ENCODE data around the gene TCTN3. TPM values are rescaled to one million over a fixed set of nuclear protein-coding genes. Genes with fewer than 3 reads are reported as not detected.
"Not testable (repeated sequence)": the region's sequence is repeated elsewhere in the genome, so short reads cannot be mapped to it uniquely, and the experiment has no call there.

Gene TCTN3
- total RNA-seq, 2 experiments from 2014 or later: 19.5 to 20.4 TPM

DNA sequence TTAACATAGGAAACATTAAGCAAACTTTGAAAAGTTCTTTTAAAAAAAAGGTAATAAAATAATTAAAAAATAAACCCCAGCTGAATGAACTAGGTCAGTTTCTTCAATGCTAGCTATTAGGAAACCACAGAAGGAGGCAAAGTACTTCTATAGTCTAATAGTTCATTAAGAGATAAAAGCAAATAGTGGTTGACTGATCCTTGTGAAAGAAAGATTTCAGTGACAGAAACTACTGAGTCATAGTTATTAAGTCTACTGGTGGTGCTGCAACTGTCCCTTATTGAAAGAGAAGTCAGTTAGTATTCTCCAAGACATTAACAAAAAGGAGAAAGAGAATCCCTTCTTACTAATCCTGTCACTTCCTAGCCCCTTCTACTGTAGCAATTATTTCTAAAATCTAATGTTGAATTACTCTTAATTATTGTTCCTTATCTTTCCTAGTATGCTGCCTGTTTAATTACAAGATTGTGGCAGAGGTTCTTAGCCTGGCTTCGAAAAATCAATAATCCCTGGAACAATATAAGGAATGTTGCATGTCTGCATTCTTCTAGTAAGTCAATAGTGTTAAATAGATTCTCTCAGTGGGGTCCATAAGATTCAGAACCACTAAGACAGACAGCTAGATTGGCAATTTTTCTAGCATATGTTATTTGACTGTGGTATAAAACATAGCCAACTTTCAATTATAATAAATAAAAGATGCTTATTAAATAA, 18.2 kb downstream of the TCTN3 start:
- Mint-ChIP-seq H3K27ac (no peak overlapping the region), H3K4me1 (ENCODE audit: low read depth) (no peaks in the 10 kb centered on the region), H3K4me3 (no peak overlapping the region), H3K27me3 (ENCODE audit: low read depth) (no peaks in the 10 kb centered on the region), H3K36me3 (ENCODE audit: low read depth) (peaks cover 19% of the 10 kb centered on the region), H3K9me3 (ENCODE audit: insufficient read depth) (no peaks in the 10 kb centered on the region)
- ChIA-PET POLR2A (no interaction called here), CTCF (interaction anchor here (1.1 kb wide), 1 partner anchor 18 kb away, joined by 5 read pairs; the partner anchor contains the start of gene TCTN3)
- ATAC-seq (no peak), DNase-seq (no peak)

DNA sequence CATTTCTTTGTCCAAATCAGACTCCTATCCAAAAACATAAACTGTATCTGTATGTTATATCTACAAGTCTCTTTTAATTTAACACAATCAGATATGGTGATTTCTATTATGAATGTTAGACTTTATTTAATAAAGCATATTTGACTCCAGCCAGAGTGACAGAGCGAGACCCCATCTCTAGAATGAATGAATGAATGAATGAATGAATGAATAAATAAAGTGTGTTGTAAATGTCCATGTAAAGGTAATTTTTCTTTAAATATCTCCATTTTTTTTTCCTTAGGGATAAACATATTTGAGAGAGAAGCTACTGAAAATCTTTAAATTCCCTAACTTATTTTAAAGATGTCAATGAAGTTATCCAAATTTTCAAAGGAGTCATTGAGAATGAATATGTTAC, 19.1 kb downstream of the TCTN3 start:
- Mint-ChIP-seq H3K4me3 (no peak overlapping the region), H3K27ac (no peak overlapping the region), H3K4me1 (ENCODE audit: low read depth) (no peaks in the 10 kb centered on the region), H3K9me3 (ENCODE audit: insufficient read depth) (no peaks in the 10 kb centered on the region), H3K27me3 (ENCODE audit: low read depth) (no peaks in the 10 kb centered on the region), H3K36me3 (ENCODE audit: low read depth) (peaks cover 14% of the 10 kb centered on the region)
- POLR2A ChIA-PET: no interaction called here
- DNase-seq: no peak
- no peak for ATAC-seq
- CTCF ChIA-PET: interaction anchor here (1.1 kb wide), 1 partner anchor 19 kb away, joined by 5 read pairs; the partner anchor contains the start of gene TCTN3

DNA sequence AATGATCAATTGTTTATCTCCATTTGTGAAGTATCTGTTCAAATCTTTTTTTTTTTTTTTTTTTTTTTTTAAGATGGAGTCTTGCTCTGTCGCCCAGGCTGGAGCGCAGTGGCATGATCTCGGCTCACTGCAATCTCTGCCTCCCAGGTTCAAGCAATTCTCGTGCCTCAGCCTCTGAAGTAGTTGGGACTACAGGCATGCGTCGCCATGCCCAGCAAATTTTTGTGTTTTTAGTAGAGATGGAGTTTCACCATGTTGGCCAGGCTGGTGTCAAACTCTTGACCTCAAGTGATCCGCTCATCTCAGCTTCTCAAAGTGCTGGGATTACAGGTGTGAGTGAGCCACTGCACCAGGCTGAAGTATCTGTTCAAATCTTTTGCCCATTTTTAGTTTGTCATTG, 21.1 kb downstream of the TCTN3 start:
- not testable (repeated sequence) for H3K27me3 Mint-ChIP-seq (ENCODE audit: low read depth); DNase-seq
- CTCF ChIA-PET: interaction anchor here (1.2 kb wide), 2 partner anchors 169 to 235 kb away, joined by 3 read pairs; partner anchors contain the start of gene CC2D2B

DNA sequence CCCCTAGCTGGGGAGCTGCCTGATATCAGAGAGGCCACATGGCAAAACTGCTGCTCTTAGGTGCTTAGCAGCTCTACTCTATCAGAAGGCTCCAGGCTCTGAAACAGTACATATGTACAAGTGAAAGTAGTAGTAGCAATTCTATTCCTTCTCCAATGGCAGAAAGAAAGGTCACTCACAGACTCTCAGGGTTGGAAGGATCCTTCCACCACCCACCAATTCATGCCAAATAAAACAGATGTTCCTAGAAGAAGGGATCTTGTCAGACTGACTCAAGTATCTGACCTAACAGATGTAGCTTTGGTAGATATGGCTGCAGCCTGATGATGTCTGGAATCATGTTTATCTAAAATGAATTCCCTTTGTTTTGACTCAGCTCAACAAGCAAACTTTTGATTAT, 29.2 kb downstream of the TCTN3 start:
- CTCF ChIA-PET: interaction anchor here (0.8 kb wide), 2 partner anchors 14 to 29 kb away, joined by 4 read pairs; partner anchors contain the start of gene TCTN3
- no peak overlapping the region for H3K27ac Mint-ChIP-seq
- no peaks in the 10 kb centered on the region for H3K27me3 Mint-ChIP-seq (ENCODE audit: low read depth)
- H3K4me3 Mint-ChIP-seq: no peak overlapping the region
- H3K4me1 Mint-ChIP-seq (ENCODE audit: low read depth): no peaks in the 10 kb centered on the region
- no peaks in the 10 kb centered on the region for H3K9me3 Mint-ChIP-seq (ENCODE audit: insufficient read depth)
- POLR2A ChIA-PET: no interaction called here
- no peak for DNase-seq
- H3K36me3 Mint-ChIP-seq (ENCODE audit: low read depth): peaks cover 16% of the 10 kb centered on the region
- no peak for ATAC-seq

More for the DNA sequence above, 21.1 kb downstream of the TCTN3 start:
- H3K4me1 Mint-ChIP-seq (ENCODE audit: low read depth); H3K9me3 Mint-ChIP-seq (ENCODE audit: insufficient read depth); ATAC-seq; H3K4me3 Mint-ChIP-seq; POLR2A ChIA-PET; H3K27ac Mint-ChIP-seq: not testable (repeated sequence)
- peaks cover 14% of the 10 kb centered on the region for H3K36me3 Mint-ChIP-seq (ENCODE audit: low read depth)

DNA sequence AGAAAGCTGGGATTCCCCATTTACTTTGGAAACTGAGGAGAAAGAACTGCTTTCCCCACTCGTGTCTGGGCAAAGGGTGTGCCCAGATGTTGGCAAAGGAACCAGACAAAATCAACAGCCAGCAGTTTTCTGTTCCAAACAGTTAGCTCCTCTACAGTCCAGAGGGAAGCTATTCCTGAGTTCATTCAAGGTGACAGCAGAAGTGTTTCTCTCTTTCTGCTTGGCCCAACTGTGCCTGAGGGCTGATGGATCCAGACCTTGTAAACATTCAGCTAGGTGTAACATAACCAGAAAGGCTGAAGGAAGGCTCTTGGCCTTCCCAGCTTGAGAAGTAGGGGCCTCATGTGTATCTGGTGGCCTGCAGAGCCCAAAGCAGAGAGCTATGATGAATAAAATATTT, 30.2 kb downstream of the TCTN3 start:
- H3K9me3 Mint-ChIP-seq (ENCODE audit: insufficient read depth): no peaks in the 10 kb centered on the region

DNA sequence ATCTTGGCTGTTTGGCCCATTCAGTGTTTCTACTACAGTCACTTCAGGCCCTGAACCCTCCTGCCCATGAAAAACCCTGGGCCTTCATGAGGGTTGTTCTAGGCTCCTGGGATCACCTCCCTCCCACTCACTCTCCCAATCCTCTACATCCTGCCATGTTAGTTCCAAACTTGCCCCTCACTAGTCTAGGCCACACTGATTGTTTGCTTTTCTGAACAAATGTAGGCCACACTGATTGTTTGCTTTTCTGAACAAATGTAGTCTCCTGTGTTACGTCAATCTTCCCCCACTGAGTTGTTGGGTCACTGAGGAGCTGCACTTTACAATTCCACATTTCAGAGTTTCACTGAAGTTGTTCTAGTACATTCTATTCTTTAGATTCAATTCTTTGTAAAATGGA, 31.9 kb downstream of the TCTN3 start:
- ATAC-seq (no peak), DNase-seq (no peak)
- CTCF ChIA-PET: interaction anchor here (3.1 kb wide), 1 partner anchor 32 kb away, joined by 16 read pairs; the partner anchor contains the start of gene TCTN3
- Mint-ChIP-seq H3K27me3 (ENCODE audit: low read depth) (no peaks in the 10 kb centered on the region), H3K36me3 (ENCODE audit: low read depth) (peaks cover 11% of the 10 kb centered on the region), H3K4me3 (no peak overlapping the region), H3K9me3 (ENCODE audit: insufficient read depth) (no peaks in the 10 kb centered on the region), H3K27ac (no peak overlapping the region), H3K4me1 (ENCODE audit: low read depth) (peaks cover 3% of the 10 kb centered on the region)
- POLR2A ChIA-PET: no interaction called here

More for the DNA sequence above, 30.2 kb downstream of the TCTN3 start:
- Mint-ChIP-seq H3K27me3 (ENCODE audit: low read depth) (no peaks in the 10 kb centered on the region), H3K4me3 (no peak overlapping the region), H3K27ac (no peak overlapping the region), H3K36me3 (ENCODE audit: low read depth) (peaks cover 15% of the 10 kb centered on the region), H3K4me1 (ENCODE audit: low read depth) (no peaks in the 10 kb centered on the region)
- ChIA-PET CTCF (interaction anchor here (1.4 to 3.1 kb wide), 2 partner anchors 30 to 201 kb away, joined by 3 to 16 read pairs; partner anchors contain the start of gene TCTN3), POLR2A (interaction anchor here (1.2 kb wide), 2 partner anchors 24 to 94 kb away, joined by 3 read pairs; no protein-coding TSS in a partner anchor)
- ATAC-seq (no peak), DNase-seq (no peak)

DNA sequence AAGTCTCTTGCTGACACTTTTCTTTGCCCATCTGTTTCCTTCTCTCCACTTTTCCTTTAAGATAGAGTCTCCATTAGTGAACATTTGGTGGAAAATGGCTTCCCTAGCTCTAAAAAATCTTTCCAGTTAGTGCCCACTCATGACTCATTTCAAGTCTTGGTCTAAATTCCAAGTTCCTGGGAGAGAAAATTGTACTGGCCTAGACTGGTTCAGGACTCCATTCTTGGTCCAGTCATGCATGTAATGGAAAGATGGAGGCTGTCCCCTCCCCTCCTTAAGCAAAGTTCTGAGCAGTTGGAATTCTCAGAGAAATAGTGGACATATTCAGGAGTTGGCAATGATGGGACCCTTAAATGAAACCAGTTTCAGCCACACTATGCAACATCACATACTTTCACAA, 33.4 kb downstream of the TCTN3 start:
- no peaks in the 10 kb centered on the region for H3K27me3 Mint-ChIP-seq (ENCODE audit: low read depth)
- DNase-seq (no peak), ATAC-seq (no peak)
- peaks cover 11% of the 10 kb centered on the region for H3K4me1 Mint-ChIP-seq (ENCODE audit: low read depth)
- CTCF ChIA-PET: interaction anchor here (1.3 kb wide), 1 partner anchor 205 kb away, joined by 3 read pairs; no protein-coding TSS in a partner anchor
- no peak overlapping the region for H3K27ac Mint-ChIP-seq
- H3K36me3 Mint-ChIP-seq (ENCODE audit: low read depth): peaks cover 10% of the 10 kb centered on the region
- no peak overlapping the region for H3K4me3 Mint-ChIP-seq
- POLR2A ChIA-PET: interaction anchor here (0.6 kb wide), 1 partner anchor 181 kb away, joined by 4 read pairs; no protein-coding TSS in a partner anchor
- no peaks in the 10 kb centered on the region for H3K9me3 Mint-ChIP-seq (ENCODE audit: insufficient read depth)

DNA sequence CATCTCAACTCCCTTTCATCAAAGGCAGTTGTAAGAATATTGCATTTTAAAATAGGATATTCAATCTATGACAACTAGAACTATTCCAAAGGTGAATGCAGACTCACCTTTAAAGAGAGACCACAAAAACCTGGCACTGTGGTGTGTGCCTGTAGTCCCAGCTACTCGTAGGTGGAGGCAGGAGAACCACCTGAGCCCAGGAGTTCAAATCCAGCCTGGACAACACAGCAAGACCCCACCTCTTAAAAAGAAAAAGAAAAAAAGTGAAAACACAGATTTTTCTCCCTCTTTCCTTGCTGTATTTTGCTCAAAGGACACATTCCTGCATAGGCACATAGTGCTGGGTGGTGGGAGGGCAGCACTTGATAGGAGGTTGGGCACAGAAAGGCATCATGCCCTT, 36.5 kb downstream of the TCTN3 start:
- peaks cover under 1% of the 10 kb centered on the region for H3K9me3 Mint-ChIP-seq (ENCODE audit: insufficient read depth)
- H3K36me3 Mint-ChIP-seq (ENCODE audit: low read depth): peaks cover 20% of the 10 kb centered on the region
- ChIA-PET CTCF (interaction anchor here (1.0 to 1.6 kb wide), 3 partner anchors 21 to 208 kb away, joined by 3 to 9 read pairs (median 8); partner anchors contain the start of gene TCTN3), POLR2A (no interaction called here)
- ATAC-seq (no peak), DNase-seq (no peak)
- no peaks in the 10 kb centered on the region for H3K27me3 Mint-ChIP-seq (ENCODE audit: low read depth)
- H3K4me1 Mint-ChIP-seq (ENCODE audit: low read depth): peaks cover 20% of the 10 kb centered on the region
- H3K27ac Mint-ChIP-seq: peak overlapping the region; percentile 94
- H3K4me3 Mint-ChIP-seq: peak overlapping the region; percentile 98

DNA sequence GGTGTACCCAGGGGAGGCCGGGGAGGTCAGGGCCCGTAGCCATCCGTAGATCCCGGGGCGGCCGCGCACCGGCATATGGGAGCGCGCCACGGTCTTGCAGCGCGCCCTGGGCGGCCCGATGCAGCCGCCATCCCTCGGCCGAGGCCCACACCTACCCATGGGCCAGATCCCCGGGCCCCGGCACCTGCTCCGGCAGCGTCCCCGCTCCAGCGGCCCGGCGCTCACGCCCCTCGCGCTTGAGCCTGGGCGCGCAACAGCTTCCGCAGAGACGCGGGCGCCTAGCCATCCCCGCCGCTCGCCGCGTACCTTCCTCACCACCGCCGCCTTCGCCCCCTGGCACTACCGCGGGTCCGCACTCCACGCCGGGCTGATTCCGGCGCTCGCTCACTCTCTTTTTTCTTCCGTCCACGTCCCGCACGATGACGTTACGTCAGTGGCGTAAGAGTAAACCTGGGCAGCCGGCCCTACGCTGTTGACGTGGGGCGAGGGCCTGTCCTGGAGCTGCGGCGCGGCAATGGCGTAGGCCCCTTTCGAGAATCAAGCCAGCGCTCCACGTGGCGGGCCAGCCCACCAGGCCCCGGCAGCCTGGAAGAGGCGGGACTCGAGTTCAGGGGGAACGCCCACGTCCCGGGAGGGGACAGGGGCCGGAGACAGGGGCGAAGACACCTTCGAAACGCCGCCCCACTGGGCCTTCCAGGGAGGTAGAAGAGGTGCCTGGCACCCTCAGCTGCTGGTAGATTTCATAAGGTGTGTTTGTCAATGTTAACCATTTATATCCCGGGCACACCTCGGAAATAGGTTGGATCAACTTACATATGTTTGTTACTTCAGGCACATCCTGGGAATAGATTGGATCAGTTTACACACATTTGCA, 37.2 kb downstream of the TCTN3 start, which contains the start of gene ALDH18A1:
TSS of gene ALDH18A1 (minus strand) at position 421 of the 874 bp plus-strand sequence. CDS start 3,334 bp downstream, outside the sequence.
- Mint-ChIP-seq H3K36me3 (ENCODE audit: low read depth) (peaks cover 27% of the 10 kb centered on the region), H3K4me3 (peak within 1 kb of the TSS; percentile 98), H3K4me1 (ENCODE audit: low read depth) (peaks cover 20% of the 10 kb centered on the region), H3K27ac (peak within 1 kb of the TSS; percentile 94), H3K9me3 (ENCODE audit: insufficient read depth) (peaks cover 6% of the 10 kb centered on the region), H3K27me3 (ENCODE audit: low read depth) (no peaks in the 10 kb centered on the region)
- ChIA-PET POLR2A (no interaction called here), CTCF (interaction anchor here (1.0 to 1.6 kb wide), 3 partner anchors 21 to 209 kb away, joined by 3 to 9 read pairs (median 8); partner anchors contain the start of gene TCTN3)
- ATAC-seq: peak; percentile 97
- peak; percentile 94 for DNase-seq

DNA sequence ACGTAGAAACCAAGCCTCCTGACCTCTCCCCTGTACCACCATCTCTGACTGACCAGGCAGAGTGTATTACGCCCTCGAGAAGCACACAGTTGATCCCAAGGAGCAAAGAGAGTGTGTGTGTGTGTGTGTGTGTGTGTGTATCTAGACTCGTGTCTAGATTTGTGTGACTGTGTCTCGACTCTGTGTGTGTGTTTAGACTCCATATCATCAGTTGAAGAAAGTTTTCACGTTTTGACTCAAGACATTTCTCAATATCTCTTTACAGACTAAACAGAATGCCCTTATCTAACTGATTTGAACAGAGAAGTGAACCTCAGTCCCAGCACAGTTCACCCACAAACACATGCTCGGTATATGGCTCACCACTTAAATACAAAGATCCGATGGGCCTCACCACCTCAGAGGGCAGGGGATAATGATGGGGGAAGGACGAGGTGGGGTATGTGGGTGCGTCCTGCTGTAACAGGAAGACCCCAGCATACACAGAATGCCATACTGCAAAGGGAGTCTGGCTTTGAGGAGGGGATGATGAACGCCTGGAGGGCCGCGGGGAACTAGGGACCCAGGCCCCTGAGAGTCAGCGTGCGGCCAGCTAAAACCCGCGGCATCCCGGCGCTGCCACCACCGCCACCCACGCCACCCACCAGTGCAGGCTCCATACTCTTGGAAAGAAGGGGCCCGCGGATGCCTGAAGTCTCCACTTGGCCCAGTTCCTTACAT, 38.0 kb downstream of the TCTN3 start:
- peaks cover 20% of the 10 kb centered on the region for H3K4me1 Mint-ChIP-seq (ENCODE audit: low read depth)
- H3K27me3 Mint-ChIP-seq (ENCODE audit: low read depth): no peaks in the 10 kb centered on the region
- ATAC-seq: peak; percentile 16
- peak overlapping the region; percentile 77 for H3K27ac Mint-ChIP-seq
- peaks cover 6% of the 10 kb centered on the region for H3K9me3 Mint-ChIP-seq (ENCODE audit: insufficient read depth)
- DNase-seq: peak; percentile 32
- H3K4me3 Mint-ChIP-seq: peak overlapping the region; percentile 98
- ChIA-PET POLR2A (no interaction called here), CTCF (interaction anchor here (1.2 to 1.5 kb wide), 2 partner anchors 22 to 38 kb away, joined by 3 to 4 read pairs; partner anchors contain the start of gene TCTN3)
- H3K36me3 Mint-ChIP-seq (ENCODE audit: low read depth): peaks cover 35% of the 10 kb centered on the region

DNA sequence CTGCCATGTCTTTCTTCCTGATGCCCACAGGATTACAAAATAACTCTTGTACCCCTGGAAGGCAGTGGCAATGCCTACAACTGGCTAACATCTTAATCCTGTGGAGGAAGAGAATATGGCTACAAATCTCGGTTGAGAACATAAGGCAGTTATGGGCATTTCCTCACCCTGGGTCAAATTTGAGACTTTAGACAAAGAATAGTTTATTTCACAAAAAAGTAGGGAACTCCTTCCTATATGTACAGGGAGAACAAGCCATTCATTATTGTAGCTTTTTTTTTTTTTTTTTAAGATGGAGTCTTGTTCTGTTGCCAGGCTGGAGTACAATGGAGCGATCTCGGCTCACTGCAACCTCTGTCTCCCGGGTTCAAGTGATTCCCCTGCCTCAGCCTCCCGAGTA, 39.8 kb downstream of the TCTN3 start:
- Mint-ChIP-seq H3K36me3 (ENCODE audit: low read depth) (peaks cover 47% of the 10 kb centered on the region), H3K27me3 (ENCODE audit: low read depth) (no peaks in the 10 kb centered on the region)
- POLR2A ChIA-PET: no interaction called here

More for the DNA sequence above, 39.8 kb downstream of the TCTN3 start:
- Mint-ChIP-seq H3K9me3 (ENCODE audit: insufficient read depth) (peaks cover 6% of the 10 kb centered on the region), H3K27ac (no peak overlapping the region), H3K4me3 (no peak overlapping the region), H3K4me1 (ENCODE audit: low read depth) (peaks cover 20% of the 10 kb centered on the region)
- no peak for DNase-seq
- ATAC-seq: no peak
- CTCF ChIA-PET: interaction anchor here (1.2 to 2.0 kb wide), 2 partner anchors 40 to 211 kb away, joined by 4 to 5 read pairs; partner anchors contain the start of gene TCTN3

All from activated CD8-positive, alpha-beta T cell treated with anti-CD3 and anti-CD28 coated beads, Interleukin-2, amount 10 ng/mL, durations not matched to agents 7 days and 5 days (primary cell).